GM12878 (cell line): ENCODE data around the gene UAP1L1. TPM values are rescaled to one million over a fixed set of nuclear protein-coding genes. Genes with fewer than 3 reads are reported as not detected.

ENCODE experiments used
- BACH1 ChIP-seq: fragments of 450-650 bp; IDR thresholded peaks from 2 replicates; pipeline ENCODE4 v1.6.1; 2017; ENCODE audit warnings: mild to moderate bottlenecking, borderline replicate concordance
- BMI1 ChIP-seq: fragments of 450-650 bp; IDR thresholded peaks from 2 replicates; pipeline ENCODE4 v1.6.1; 2016; ENCODE audit warnings: mild to moderate bottlenecking, moderate library complexity, borderline replicate concordance
- CEBPZ ChIP-seq: fragments of 150-350 bp; IDR thresholded peaks from 2 replicates; pipeline ENCODE4 v1.6.1; 2016; ENCODE audit warnings: low read depth, low read length
- EED ChIP-seq: sonication (generic); IDR thresholded peaks from 2 replicates; pipeline ENCODE4 v1.6.1; 2016; ENCODE audit warnings: antibody characterized with exemption, low read depth
- EP300 ChIP-seq, 2 experiments: fragments of 150-350 bp in 1 of 2; IDR thresholded peaks; 2 replicates each; pipeline ENCODE4 v1.6.1; 2011 to 2012; ENCODE audit warnings: low read depth in 2 of 2, low read length in 2 of 2, borderline replicate concordance in 1 of 2, improper control_type of control experiment in 1 of 2, inconsistent platforms in 1 of 2; ENCODE audit not compliant: control insufficient read depth in 1 of 2
- EZH2 ChIP-seq: IDR thresholded peaks from 2 replicates; pipeline ENCODE4 v1.6.1; 2012; ENCODE audit warnings: low read depth, mild to moderate bottlenecking, control low read depth, inconsistent platforms, low read length, borderline replicate concordance; ENCODE audit not compliant: control insufficient read depth
- IKZF2 ChIP-seq, 2 experiments: fragments of 450-650 bp; IDR thresholded peaks; 2 replicates each; pipeline ENCODE4 v1.6.1; 2017; ENCODE audit warnings: mild to moderate bottlenecking in 2 of 2, moderate library complexity in 2 of 2
- MEF2A ChIP-seq: IDR thresholded peaks from 2 replicates; pipeline ENCODE4 v1.6.1; 2011; ENCODE audit warnings: low read depth, mild to moderate bottlenecking, low read length, moderate library complexity; ENCODE audit not compliant: insufficient read depth
- MEF2B ChIP-seq: fragments of 450-650 bp; IDR thresholded peaks from 2 replicates; pipeline ENCODE4 v1.6.1; 2018; ENCODE audit warnings: mild to moderate bottlenecking, moderate library complexity; ENCODE audit not compliant: partially characterized antibody, poor library complexity, severe bottlenecking
- MLLT1 ChIP-seq: fragments of 450-650 bp; IDR thresholded peaks from 2 replicates; pipeline ENCODE4 v1.6.1; 2016; ENCODE audit warnings: mild to moderate bottlenecking
- MTA2 ChIP-seq: fragments of 450-650 bp; IDR thresholded peaks from 2 replicates; pipeline ENCODE4 v1.6.1; 2016; ENCODE audit warnings: low read depth, mild to moderate bottlenecking, moderate library complexity
- MTA3 ChIP-seq: IDR thresholded peaks from 2 replicates; pipeline ENCODE4 v1.6.1; 2012; ENCODE audit warnings: low read length, inconsistent platforms, borderline replicate concordance
- RELA ChIP-seq: fragments of 450-650 bp; IDR thresholded peaks from 2 replicates; pipeline ENCODE4 v1.8.0; 2014; ENCODE audit warnings: borderline replicate concordance; ENCODE audit not compliant: partially characterized antibody
- STAT3 ChIP-seq: IDR thresholded peaks from 2 replicates; pipeline ENCODE4 v1.6.1; 2011; ENCODE audit warnings: low read depth, low read length, improper control_type of control experiment
- TCF3 ChIP-seq: IDR thresholded peaks from 2 replicates; pipeline ENCODE4 v1.6.1; 2012; ENCODE audit warnings: low read depth, mild to moderate bottlenecking, low read length, borderline replicate concordance; ENCODE audit not compliant: insufficient read depth
- USF2 ChIP-seq: IDR thresholded peaks from 2 replicates; pipeline ENCODE4 v1.6.1; 2011; ENCODE audit warnings: low read depth, low read length, improper control_type of control experiment, borderline replicate concordance
- ZNF24 ChIP-seq: fragments of 450-650 bp; IDR thresholded peaks from 2 replicates; pipeline ENCODE4 v1.6.1; 2017; ENCODE audit warnings: antibody characterized with exemption, mild to moderate bottlenecking
- ZNF687 ChIP-seq: fragments of 450-650 bp; IDR thresholded peaks from 2 replicates; pipeline ENCODE4 v1.6.1; 2017; ENCODE audit warnings: mild to moderate bottlenecking, moderate library complexity
- ZSCAN29 ChIP-seq: fragments of 450-650 bp; IDR thresholded peaks from 2 replicates; pipeline ENCODE4 v1.6.1; 2017; ENCODE audit warnings: mild to moderate bottlenecking, moderate library complexity
- ZZZ3 ChIP-seq: IDR thresholded peaks from 2 replicates; pipeline ENCODE4 v1.6.1; 2011; ENCODE audit warnings: low read depth; ENCODE audit not compliant: control insufficient read depth, insufficient read length
- polyA plus RNA-seq, 11 experiments: library from polyadenylated mRNA; depleted of rRNA in 4 of 11; unstranded in 6 of 11; stranded (reverse) in 5 of 11; fragments of >200 nt; fragmentation: Nextera tagmentation in 4 of 11; fragmentation: Illumina TruSeq in 1 of 11; extraction: Ambion mirVana in 4 of 11; extraction: Trizol in 1 of 11; gene quantifications; 1 replicate in 1 of 11; 2 replicates in 10 of 11; pipeline versions ENCODE4 v1.2.1 to v1.2.3, GENCODE V29; 2011 to 2016; ENCODE audit warnings: inconsistent platforms in 2 of 11, missing spikeins in 2 of 11, low read depth in 1 of 11
- total RNA-seq, 4 experiments: library from RNA; depleted of rRNA in 3 of 4; stranded (reverse); fragments of >200 nt in 3 of 4; fragmentation: Illumina TruSeq in 1 of 4; extraction: Trizol in 1 of 4; gene quantifications; 2 replicates each; pipeline versions ENCODE4 v1.2.1 to v1.2.3, GENCODE V29; 2013 to 2021

Gene UAP1L1
- total and polyA plus RNA-seq, 10 of the 15 experiments (the other 5 are each of a cell fraction or from before 2014, with no cell fraction given) = 0.29 to 15.7 (median 5.8) TPM

- no peak for TF ChIP-seq USF2
- no peak for TF ChIP-seq CEBPZ
- no peak for TF ChIP-seq BMI1
- TF ChIP-seq EED = peak; percentile 37; the same call in 1 of the 2 replicates
- TF ChIP-seq MEF2A = no peak
- TF ChIP-seq MEF2B = peak; percentile 72
- no peak for TF ChIP-seq ZNF687
- peak in 1 of 2 experiments; percentile 26; a peak in 1 of 4 replicates for TF ChIP-seq EP300 (IDR thresholded peaks at IDR 0.05; ENCODE audit: borderline replicate concordance in 1 of 2, control insufficient read depth in 1 of 2, low read depth in 2 of 2, low read length in 2 of 2)
- TF ChIP-seq ZSCAN29 = no peak
- no peak for TF ChIP-seq RELA
- peak; percentile 84; the same call in 1 of the 2 replicates for TF ChIP-seq BACH1
- TF ChIP-seq ZZZ3 = no peak
- no peak for TF ChIP-seq MLLT1
- TF ChIP-seq MTA2 = no peak
- no peak for TF ChIP-seq EZH2
- peak in 1 of 2 experiments; percentile 31; a peak in 2 of 4 replicates for TF ChIP-seq IKZF2 (IDR thresholded peaks at IDR 0.05)
- no peak for TF ChIP-seq ZNF24
- TF ChIP-seq STAT3 = no peak
- no peak for TF ChIP-seq MTA3
- 0 out of 2 replicates have a peak, but pooled peaks have one; percentile 24 for TF ChIP-seq TCF3
These were observed 6.2 kb downstream of the UAP1L1 start (continued) for GRCh38 chr9:137083394-137084004.
